ENCODE results near the gene COL4A2.
"Not testable (repeated sequence)": the region's sequence is repeated elsewhere in the genome, so short reads cannot be mapped to it uniquely, and the experiment has no call there.

The COL4A2 gene

DNA sequence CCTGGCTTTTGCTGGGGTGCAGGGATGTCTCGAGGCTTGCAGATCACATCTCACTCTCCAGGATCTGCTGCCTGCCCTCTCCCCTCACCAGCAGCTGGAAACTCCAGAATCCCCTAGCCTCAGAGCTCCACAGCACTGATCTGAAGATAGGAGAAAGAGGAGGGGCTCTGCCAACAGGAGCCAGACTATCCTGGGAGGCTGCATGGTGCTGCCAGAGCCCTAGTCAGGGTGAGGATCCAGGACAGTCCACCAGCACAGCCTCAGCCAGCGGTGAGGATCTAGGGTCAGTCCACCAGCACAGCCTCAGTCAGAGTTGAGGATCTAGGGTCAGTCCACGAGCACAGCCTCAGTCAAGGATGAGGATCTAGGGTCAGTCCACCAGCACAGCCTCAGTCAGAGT, 189.2 kb downstream of the COL4A2 start:
- no peak for DNase-seq (ENCODE audit: low spot score)

- no peak for DNase-seq (ENCODE audit: low spot score)
Observed at GRCh38 chr13:110497003-110497402, 189.9 kb downstream of the COL4A2 start.

GRCh38 chr13:110497896-110498295, 190.8 kb downstream of the COL4A2 start:
- DNase-seq (ENCODE audit: low spot score), result not testable (repeated sequence)

GRCh38 chr13:110498327-110498726, 191.2 kb downstream of the COL4A2 start:
- no peak for DNase-seq (ENCODE audit: low spot score)

DNA sequence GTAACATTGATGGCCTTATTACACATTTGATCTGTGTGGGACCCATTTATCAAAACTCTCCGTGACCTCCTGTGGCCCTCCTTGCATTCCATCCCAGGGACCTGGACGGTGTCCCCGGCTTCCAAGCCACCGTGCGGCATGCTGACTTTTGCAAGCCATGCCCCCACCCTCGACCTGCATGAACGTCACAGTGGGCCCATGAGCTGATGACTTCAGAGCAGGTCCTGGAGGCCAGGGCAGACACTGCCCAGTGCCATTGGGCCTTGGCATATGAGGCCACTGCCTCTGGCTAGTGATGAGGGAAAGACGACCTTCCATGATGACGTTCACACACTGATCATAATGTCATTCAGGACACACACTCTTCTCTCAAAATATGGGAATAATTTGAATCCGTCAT, 191.7 kb downstream of the COL4A2 start:
- DNase-seq (ENCODE audit: low spot score), result no peak

GRCh38 chr13:110499621-110500281, 192.7 kb downstream of the COL4A2 start:
- no peak for DNase-seq (ENCODE audit: low spot score)

DNA sequence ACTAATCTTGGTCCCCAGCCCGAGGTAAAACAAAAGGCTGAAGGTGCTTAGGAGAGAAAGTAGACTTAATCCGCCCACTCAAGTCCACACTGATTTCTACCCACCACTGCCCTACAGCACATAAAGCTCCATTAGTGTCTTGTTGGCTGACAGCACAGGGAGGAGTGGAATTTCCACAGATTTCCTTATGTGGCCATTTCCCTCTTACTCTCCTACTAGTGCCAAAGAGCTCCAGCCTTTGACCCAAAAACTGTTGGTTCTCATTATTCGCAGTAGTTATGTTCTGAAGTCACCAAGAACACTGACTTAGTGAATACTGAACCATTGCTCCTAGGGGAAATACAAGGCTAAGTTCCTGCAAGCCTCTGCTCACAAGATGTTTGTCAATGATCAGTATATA, 193.3 kb downstream of the COL4A2 start:
- DNase-seq (ENCODE audit: low spot score), result no peak

DNA sequence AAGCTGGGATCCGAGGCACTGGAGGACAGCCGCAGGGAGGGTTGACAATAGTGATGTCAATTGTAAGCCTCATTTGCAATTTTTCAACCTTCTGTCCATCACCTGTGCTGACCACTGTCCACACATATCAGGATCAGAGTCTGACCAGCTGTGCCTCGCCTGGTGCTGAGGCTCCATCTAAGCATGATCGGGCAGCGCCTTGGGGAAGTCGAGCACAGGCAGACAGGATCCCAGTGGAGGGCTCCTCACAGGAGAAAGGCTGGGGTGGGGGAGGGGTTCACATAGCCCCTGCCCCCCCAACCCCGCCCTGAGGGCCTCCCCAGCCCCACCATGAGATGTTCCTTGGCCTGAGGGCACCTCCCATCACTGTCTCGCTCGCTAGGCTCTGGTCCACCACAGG, 194.1 kb downstream of the COL4A2 start:
- no peak for DNase-seq (ENCODE audit: low spot score)

DNA sequence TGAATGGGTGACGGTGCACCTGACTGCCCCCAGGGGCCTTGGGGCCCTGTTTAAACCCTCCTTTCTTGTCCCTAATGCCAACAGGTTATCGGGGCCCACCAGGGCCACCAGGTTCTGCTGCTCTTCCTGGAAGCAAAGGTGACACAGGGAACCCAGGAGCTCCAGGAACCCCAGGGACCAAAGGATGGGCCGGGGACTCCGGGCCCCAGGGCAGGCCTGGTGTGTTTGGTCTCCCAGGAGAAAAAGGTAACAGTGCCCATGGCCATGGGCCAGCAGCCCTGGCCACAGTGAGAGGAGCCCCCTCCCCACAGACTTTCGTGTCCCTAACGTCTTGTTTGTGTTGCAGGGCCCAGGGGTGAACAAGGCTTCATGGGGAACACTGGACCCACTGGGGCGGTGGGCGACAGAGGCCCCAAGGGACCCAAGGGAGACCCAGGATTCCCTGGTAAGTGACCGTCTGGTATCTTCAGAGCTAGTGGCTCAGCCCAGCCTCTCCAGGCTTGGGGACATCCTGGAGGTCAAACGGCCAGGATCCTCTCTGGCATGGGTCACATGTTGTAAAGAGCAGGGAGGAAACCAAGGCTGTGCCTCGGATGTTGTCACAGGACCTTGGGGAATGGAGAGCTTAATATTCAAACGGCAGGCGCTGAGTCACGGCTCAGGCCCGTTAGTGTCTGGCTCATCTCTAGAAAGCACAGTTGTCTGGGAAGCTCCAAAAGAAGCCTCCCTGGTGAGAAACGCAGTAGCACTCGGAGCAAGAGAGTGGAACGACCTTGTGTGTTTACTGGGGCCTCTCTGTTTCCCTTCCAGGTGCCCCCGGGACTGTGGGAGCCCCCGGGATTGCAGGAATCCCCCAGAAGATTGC, 196.2 kb downstream of the COL4A2 start:
- no peak for DNase-seq (ENCODE audit: low spot score)

DNA sequence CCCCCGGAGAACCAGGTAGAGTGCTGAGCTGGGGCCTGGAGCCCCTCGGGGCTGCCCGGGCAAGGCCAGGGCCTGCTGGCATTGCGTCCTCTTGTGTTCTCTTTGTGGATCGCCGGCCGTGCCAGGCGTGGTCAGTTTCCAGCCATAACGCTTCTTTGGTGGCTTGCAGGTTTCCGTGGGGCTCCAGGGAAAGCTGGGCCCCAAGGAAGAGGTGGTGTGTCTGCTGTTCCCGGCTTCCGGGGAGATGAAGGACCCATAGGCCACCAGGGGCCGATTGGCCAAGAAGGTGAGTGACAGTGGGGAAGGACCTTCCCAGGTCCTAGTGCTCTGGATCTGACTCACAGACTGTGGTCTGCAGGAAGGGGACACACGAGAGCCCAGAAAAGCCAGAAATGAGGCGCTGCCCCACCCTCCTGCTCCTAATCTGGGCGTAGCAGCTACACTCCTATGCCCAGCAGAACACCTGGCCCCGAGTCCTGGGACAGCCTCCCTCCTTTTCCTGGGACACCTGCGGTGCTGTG, 197.0 kb downstream of the COL4A2 start:
- DNase-seq (ENCODE audit: low spot score), result no peak

DNA sequence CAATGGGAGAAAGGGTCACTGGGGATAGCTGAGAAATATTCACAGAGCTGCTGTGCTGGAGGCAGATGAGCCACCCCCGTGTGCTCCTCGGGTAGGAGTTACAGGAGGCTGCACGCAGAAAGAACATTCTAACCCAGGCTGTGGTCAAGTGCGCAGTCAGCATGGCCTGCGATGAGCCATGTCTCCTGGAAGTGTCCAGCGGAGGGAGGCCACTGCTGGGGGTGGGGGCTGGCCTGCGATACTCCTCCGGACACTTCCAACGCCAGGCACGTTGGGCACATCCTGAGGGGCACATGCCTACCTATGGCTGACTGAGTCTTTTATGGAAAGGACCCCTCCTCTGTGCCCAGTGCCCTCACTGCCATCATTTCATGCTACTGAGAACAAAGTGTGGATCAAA, 198.5 kb downstream of the COL4A2 start:
- no peak for DNase-seq (ENCODE audit: low spot score)

DNA sequence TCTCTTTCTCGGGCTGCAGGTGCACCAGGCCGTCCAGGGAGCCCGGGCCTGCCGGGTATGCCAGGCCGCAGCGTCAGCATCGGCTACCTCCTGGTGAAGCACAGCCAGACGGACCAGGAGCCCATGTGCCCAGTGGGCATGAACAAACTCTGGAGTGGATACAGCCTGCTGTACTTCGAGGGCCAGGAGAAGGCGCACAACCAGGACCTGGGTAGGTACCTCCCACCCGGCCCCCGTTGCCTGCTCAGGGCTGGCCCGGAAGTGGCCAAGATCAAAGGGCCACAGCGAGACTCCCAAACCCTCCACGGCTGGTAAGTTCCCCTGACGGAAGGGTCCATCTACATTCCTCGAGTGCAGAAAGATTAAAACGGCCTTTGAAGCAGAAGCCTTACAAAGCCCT, 199.3 kb downstream of the COL4A2 start:
- no peak for DNase-seq (ENCODE audit: low spot score)

DNA sequence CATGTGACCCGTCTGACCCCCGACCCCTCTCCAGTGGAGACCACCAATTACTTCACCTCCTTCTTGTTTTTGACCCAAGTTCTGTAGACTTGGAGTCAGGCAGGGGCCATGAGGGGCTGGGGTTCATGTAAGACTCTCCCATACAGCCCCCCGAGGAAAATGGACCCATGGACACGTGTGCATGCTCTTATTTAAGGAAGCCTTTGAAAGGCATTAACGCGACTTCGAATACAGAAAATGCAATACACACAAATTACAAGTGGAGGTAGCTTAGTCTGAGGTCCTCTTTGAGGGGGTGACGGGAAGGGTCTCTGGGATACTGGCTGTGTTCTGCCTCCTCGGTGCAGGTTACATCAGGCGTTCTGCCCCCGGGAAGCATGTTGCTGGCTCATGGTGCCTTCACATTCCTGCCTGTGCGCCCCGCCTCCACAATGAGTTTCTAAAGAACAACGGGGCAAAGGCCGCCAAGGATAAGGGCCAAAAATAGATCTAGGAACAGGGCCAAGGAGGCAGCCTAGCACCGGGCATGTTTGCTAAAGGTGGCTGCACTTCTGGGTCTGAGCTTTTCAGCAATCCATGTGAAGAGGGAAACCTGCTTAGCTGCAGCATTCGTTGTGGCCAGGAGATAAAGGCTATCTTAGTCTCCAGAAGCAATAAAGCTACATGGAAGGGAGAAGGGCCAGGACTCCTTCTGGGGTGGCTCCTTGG, 199.9 kb downstream of the COL4A2 start:
- no peak for DNase-seq (ENCODE audit: low spot score)

DNA sequence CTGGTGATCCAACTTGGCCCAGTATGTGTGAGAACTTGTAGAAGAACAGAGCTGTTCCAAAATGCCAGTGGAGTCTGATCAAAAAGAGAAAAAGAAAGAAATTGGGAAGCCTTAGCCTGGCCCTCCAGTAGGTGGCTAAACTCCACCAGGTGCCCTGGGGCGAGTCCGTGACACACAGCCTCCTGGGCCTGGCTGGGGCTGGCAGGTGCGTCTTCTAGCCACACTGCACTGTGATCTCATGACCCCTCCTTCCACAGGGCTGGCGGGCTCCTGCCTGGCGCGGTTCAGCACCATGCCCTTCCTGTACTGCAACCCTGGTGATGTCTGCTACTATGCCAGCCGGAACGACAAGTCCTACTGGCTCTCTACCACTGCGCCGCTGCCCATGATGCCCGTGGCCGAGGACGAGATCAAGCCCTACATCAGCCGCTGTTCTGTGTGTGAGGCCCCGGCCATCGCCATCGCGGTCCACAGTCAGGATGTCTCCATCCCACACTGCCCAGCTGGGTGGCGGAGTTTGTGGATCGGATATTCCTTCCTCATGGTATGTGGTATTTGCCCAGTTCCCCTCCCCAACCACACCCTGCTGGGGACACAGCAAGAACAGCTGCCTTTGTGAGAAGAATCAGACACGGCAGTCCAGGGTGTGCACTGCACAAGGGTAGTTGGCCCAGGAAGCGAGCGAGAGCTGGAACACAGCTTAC, 200.7 kb downstream of the COL4A2 start:
- no peak for DNase-seq (ENCODE audit: low spot score)

DNA sequence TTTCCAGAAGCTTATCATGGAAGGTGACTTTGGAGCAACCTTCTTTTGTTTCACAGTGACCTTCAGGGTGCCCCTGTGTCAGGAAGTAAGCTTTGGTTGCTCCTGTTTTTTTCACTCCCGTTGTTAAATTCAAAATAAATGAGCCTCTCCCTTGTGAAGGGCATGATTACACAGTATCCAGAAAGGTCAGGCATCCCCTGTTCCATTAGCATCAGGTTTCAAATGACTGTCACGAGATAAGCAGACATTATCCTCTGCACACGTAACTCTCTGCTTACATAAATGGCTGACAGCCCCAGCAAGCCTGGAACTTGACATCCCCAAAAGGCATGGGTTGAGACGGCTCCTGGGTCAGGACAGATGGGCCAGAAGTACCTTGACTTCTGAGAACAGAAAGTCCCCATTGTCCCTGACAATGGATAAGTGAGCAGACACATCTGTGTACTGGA, 202.4 kb downstream of the COL4A2 start:
- DNase-seq (ENCODE audit: low spot score), result no peak

- DNase-seq (ENCODE audit: low spot score), result no peak
Observed at GRCh38 chr13:110509971-110510786, 203.1 kb downstream of the COL4A2 start.

GRCh38 chr13:110511509-110512181, 204.6 kb downstream of the COL4A2 start:
- DNase-seq (ENCODE audit: low spot score), result no peak

- DNase-seq (ENCODE audit: low spot score), result no peak
Observed at GRCh38 chr13:110512198-110512740, 205.2 kb downstream of the COL4A2 start.

DNA sequence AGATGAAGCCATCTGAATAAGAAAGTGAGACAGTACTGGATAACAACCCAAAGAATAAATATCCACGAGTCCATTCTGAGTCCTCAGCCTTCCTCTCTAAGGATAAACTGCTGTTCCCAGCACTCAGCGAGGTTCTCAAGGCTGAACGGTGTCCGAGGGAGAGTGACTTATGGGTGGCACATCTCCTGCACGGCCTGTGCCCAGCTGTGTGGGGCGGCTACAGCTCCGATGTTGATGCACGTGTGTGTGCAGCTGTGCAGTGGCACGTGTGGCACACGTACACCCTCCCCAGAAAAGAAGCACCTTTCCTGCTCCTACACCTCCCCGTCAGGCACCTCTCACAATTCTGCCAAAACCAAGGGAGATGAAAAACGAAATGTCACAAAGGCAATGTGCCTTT, 209.4 kb downstream of the COL4A2 start:
- DNase-seq (ENCODE audit: low spot score), result no peak

GRCh38 chr13:110517505-110518225, 210.6 kb downstream of the COL4A2 start:
- DNase-seq (ENCODE audit: low spot score), result no peak
